Activated T-cell treated with anti-CD3 and anti-CD28 coated beads, Interleukin-2, amount 50 U/mL, for 72 hours (primary cell): ENCODE results near the gene IKZF1. TPM values are rescaled to one million over a fixed set of nuclear protein-coding genes. Genes with fewer than 3 reads are reported as not detected.

Source experiments
- ATAC-seq, 2 donors: fragments of 150-1000 bp; cut with Tn5 transposase; replicated peaks in 1 of 2; 2 replicates each; pipeline ENCODE4 v1.10.0; 2021; ENCODE audit warnings: moderate library complexity in 2 of 2, mild to moderate bottlenecking in 1 of 2
- DNase-seq, 2 donors: peaks; one replicate each; pipeline ENCODE4 v3.0.0; 2021 to 2022; ENCODE audit warnings: mixed read lengths in 1 of 2
- H3K27ac Mint-ChIP-seq: one replicate; pipeline ENCODE4 v1.8.0; 2022; ENCODE audit warnings: mild to moderate bottlenecking, moderate library complexity, mixed read lengths
- H3K27me3 Mint-ChIP-seq: one replicate; pipeline ENCODE4 v1.8.0; 2022; ENCODE audit warnings: low read depth, mixed read lengths
- H3K36me3 Mint-ChIP-seq, 2 donors: one replicate each; pipeline ENCODE4 v1.8.0; 2022; ENCODE audit warnings: mixed read lengths in 2 of 2, mild to moderate bottlenecking in 1 of 2; ENCODE audit not compliant: insufficient read depth in 2 of 2
- H3K4me1 Mint-ChIP-seq: one replicate; pipeline ENCODE4 v1.8.0; 2022; ENCODE audit warnings: low read depth, mixed read lengths
- H3K4me3 Mint-ChIP-seq, 2 donors: one replicate each; pipeline ENCODE4 v1.8.0; 2022; ENCODE audit warnings: mild to moderate bottlenecking in 2 of 2, mixed read lengths in 2 of 2, moderate library complexity in 2 of 2
- H3K9me3 Mint-ChIP-seq, 2 donors: one replicate each; pipeline ENCODE4 v1.8.0; 2022; ENCODE audit warnings: mixed read lengths in 2 of 2
- total RNA-seq, 2 donors: library from RNA; stranded (reverse); gene quantifications; one replicate each; pipeline ENCODE4 v1.2.3, GENCODE V29; 2022

IKZF1 gene
- total RNA-seq: 100 to 1,000 TPM; 427 to 504 TPM

GRCh38 chr7:50304129-50304910, at the start of gene IKZF1:
Gene IKZF1, plus strand, starts transcription at chr7:50304716. Its CDS starts 14,346 bp downstream, at chr7:50319062.
- Mint-ChIP-seq H3K9me3 (no peaks in the 10 kb centered on the region), H3K36me3 (peaks cover 36 to 44% of the 10 kb centered on the region in 2 donors), H3K4me1 (peaks cover 62% of the 10 kb centered on the region), H3K27ac (peak within 1 kb of the TSS; percentile 100), H3K27me3 (no peaks in the 10 kb centered on the region), H3K4me3 (peak within 1 kb of the TSS; percentile 94 to 96)
- peak; percentile 54 for ATAC-seq
- DNase-seq: peak; percentile 62 to 80

GRCh38 chr7:50261593-50261992, 42.9 kb upstream of the IKZF1 start:
- peak overlapping the region; percentile 63 to 94 for H3K4me3 Mint-ChIP-seq
- ATAC-seq: peak in 1 of 2 donors; percentile 32
- peak in 1 of 2 donors; percentile 45 for DNase-seq
- H3K9me3 Mint-ChIP-seq: no peaks in the 10 kb centered on the region
- H3K36me3 Mint-ChIP-seq: peaks cover 1 to 3% of the 10 kb centered on the region in 2 donors
- peaks cover 81% of the 10 kb centered on the region for H3K4me1 Mint-ChIP-seq
- H3K27ac Mint-ChIP-seq: peak overlapping the region; percentile 99
- H3K27me3 Mint-ChIP-seq: no peaks in the 10 kb centered on the region

GRCh38 chr7:50262446-50262845, 42.1 kb upstream of the IKZF1 start:
- peak overlapping the region; percentile 99 for H3K27ac Mint-ChIP-seq
- H3K36me3 Mint-ChIP-seq: peaks cover 1 to 3% of the 10 kb centered on the region in 2 donors
- DNase-seq (no peak), ATAC-seq (peak in 1 of 2 donors; percentile 1)
- peak overlapping the region; percentile 63 to 94 for H3K4me3 Mint-ChIP-seq
- peaks cover 88% of the 10 kb centered on the region for H3K4me1 Mint-ChIP-seq
- H3K27me3 Mint-ChIP-seq: no peaks in the 10 kb centered on the region
- no peaks in the 10 kb centered on the region for H3K9me3 Mint-ChIP-seq

- peak; percentile 20 to 46 for ATAC-seq
- no peak for DNase-seq
- Mint-ChIP-seq H3K4me3 (peak overlapping the region; percentile 63 to 94), H3K4me1 (peaks cover 89% of the 10 kb centered on the region), H3K9me3 (no peaks in the 10 kb centered on the region), H3K27me3 (no peaks in the 10 kb centered on the region), H3K36me3 (peaks cover 0 to 3% of the 10 kb centered on the region in 2 donors), H3K27ac (peak overlapping the region; percentile 99)
These were observed 41.4 kb upstream of the IKZF1 start for GRCh38 chr7:50262916-50263690.

- Mint-ChIP-seq H3K27ac (peak overlapping the region; percentile 99), H3K36me3 (no peaks in the 10 kb centered on the region), H3K4me1 (peaks cover 100% of the 10 kb centered on the region), H3K4me3 (peak overlapping the region; percentile 83 to 94), H3K9me3 (no peaks in the 10 kb centered on the region), H3K27me3 (no peaks in the 10 kb centered on the region)
- DNase-seq (peak; percentile 62 to 74), ATAC-seq (peak; percentile 39 to 41)
These were observed 39.6 kb upstream of the IKZF1 start for GRCh38 chr7:50264908-50265307.

- Mint-ChIP-seq H3K9me3 (peaks cover 2 to 3% of the 10 kb centered on the region in 2 donors), H3K4me1 (peaks cover 98% of the 10 kb centered on the region), H3K27me3 (no peaks in the 10 kb centered on the region), H3K36me3 (peaks cover 0 to 2% of the 10 kb centered on the region in 2 donors), H3K4me3 (peak overlapping the region; percentile 83 to 94), H3K27ac (peak overlapping the region; percentile 99)
- DNase-seq (peak in 1 of 2 donors; percentile 37), ATAC-seq (peak; percentile 2 to 9)
These were observed 38.4 kb upstream of the IKZF1 start for GRCh38 chr7:50265968-50266634.

GRCh38 chr7:50266635-50267386, 37.7 kb upstream of the IKZF1 start:
- peaks cover 2 to 3% of the 10 kb centered on the region in 2 donors for H3K9me3 Mint-ChIP-seq
- H3K27me3 Mint-ChIP-seq: no peaks in the 10 kb centered on the region
- H3K4me1 Mint-ChIP-seq: peaks cover 98% of the 10 kb centered on the region
- DNase-seq (peak; percentile 82 to 87), ATAC-seq (peak; percentile 76 to 77)
- H3K27ac Mint-ChIP-seq: peak overlapping the region; percentile 99
- H3K36me3 Mint-ChIP-seq: peaks cover 0 to 2% of the 10 kb centered on the region in 2 donors
- H3K4me3 Mint-ChIP-seq: peak overlapping the region; percentile 83 to 94

- Mint-ChIP-seq H3K4me3 (peak overlapping the region; percentile 83 to 94), H3K27ac (peak overlapping the region; percentile 99), H3K36me3 (peaks cover 0 to 2% of the 10 kb centered on the region in 2 donors), H3K27me3 (no peaks in the 10 kb centered on the region), H3K4me1 (peaks cover 98% of the 10 kb centered on the region), H3K9me3 (peaks cover 2 to 3% of the 10 kb centered on the region in 2 donors)
- no peak for DNase-seq
- ATAC-seq: no peak
These were observed 36.9 kb upstream of the IKZF1 start for GRCh38 chr7:50267525-50268041.

GRCh38 chr7:50268223-50268622, 36.3 kb upstream of the IKZF1 start:
- Mint-ChIP-seq H3K9me3 (peaks cover 2 to 3% of the 10 kb centered on the region in 2 donors), H3K4me3 (peak overlapping the region; percentile 83 to 94), H3K27ac (peak overlapping the region; percentile 99), H3K27me3 (no peaks in the 10 kb centered on the region), H3K4me1 (peaks cover 98% of the 10 kb centered on the region), H3K36me3 (peaks cover 0 to 2% of the 10 kb centered on the region in 2 donors)
- DNase-seq (peak in 1 of 2 donors; percentile 26), ATAC-seq (no peak)

- Mint-ChIP-seq H3K36me3 (peaks cover 0 to 2% of the 10 kb centered on the region in 2 donors), H3K9me3 (peaks cover 2 to 3% of the 10 kb centered on the region in 2 donors), H3K27ac (peak overlapping the region; percentile 99), H3K27me3 (no peaks in the 10 kb centered on the region), H3K4me3 (peak overlapping the region in 1 of 2 donors; percentile 94), H3K4me1 (peaks cover 97% of the 10 kb centered on the region)
- ATAC-seq (no peak), DNase-seq (no peak)
These were observed 35.5 kb upstream of the IKZF1 start for GRCh38 chr7:50268990-50269389.

GRCh38 chr7:50270531-50271018, 33.9 kb upstream of the IKZF1 start:
- H3K4me1 Mint-ChIP-seq: peaks cover 94% of the 10 kb centered on the region
- peak overlapping the region; percentile 32 for H3K27ac Mint-ChIP-seq
- no peaks in the 10 kb centered on the region for H3K27me3 Mint-ChIP-seq
- H3K36me3 Mint-ChIP-seq: peaks cover 0 to 2% of the 10 kb centered on the region in 2 donors
- no peak for ATAC-seq
- DNase-seq: no peak
- H3K4me3 Mint-ChIP-seq: peak overlapping the region in 1 of 2 donors; percentile 41
- H3K9me3 Mint-ChIP-seq: peaks cover 2 to 3% of the 10 kb centered on the region in 2 donors

GRCh38 chr7:50272808-50273207, 31.7 kb upstream of the IKZF1 start:
- Mint-ChIP-seq H3K4me1 (peaks cover 77% of the 10 kb centered on the region), H3K4me3 (no peak overlapping the region), H3K9me3 (peaks cover 2 to 3% of the 10 kb centered on the region in 2 donors), H3K27ac (peak overlapping the region; percentile 51), H3K36me3 (peaks cover 0 to 2% of the 10 kb centered on the region in 2 donors), H3K27me3 (no peaks in the 10 kb centered on the region)
- DNase-seq: no peak
- ATAC-seq: no peak
